SKM-1 (cell line): ENCODE data around the gene MUC2.

Experiments
- DNase-seq: peaks from one replicate; lab custom pipeline; 2025; ENCODE audit not compliant: unreplicated experiment; lab: John Stamatoyannopoulos, UW

MUC2 gene

GRCh38 chr11:1050581-1051355 is 23.9 kb upstream of the MUC2 start:
- no peak for DNase-seq

GRCh38 chr11:1051356-1052132 is 23.1 kb upstream of the MUC2 start:
- DNase-seq, result no peak

DNA sequence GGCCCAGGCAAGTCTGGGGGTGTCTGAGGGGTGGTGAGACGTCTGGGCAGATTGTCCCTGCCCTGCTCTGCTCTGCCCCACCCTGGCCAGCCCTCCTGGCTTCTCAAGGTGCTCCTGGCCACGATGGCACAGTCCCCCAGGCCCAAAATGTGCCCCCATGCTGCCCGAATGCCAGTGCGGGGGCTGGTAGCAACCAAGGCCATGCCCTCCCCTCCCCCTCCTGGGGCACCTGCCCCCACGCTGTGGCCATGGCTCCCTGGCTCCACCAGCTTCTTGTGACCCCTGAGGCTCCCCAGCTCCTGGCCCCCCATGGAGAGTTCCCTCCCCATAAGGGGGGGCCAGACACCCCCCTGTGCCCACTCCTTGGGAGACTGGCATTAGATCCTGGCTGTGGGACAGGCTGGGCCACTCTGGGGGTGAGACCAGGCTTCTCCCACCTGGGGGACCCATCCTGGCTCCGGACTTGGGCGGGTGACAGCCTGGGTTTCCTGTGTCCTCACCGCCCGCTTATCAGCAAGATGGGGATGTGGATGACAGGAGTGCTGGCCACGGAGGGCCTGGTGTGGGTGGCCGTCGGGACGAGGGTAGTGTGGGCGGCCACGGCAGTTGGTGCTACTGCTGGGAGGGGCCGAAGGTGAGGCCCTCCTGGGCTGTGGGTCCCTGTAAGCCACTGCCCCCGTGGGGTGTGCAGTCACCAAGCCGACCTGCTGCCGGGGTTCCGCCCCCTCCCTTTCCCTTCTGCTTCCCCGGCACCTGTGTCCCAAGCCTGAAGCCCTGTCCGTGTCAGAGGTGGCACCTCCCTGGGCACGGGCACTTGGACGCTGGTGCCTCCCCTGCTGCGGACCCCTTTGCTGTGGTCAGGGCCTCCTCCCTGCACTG is 22.3 kb upstream of the MUC2 start:
- no peak for DNase-seq

DNA sequence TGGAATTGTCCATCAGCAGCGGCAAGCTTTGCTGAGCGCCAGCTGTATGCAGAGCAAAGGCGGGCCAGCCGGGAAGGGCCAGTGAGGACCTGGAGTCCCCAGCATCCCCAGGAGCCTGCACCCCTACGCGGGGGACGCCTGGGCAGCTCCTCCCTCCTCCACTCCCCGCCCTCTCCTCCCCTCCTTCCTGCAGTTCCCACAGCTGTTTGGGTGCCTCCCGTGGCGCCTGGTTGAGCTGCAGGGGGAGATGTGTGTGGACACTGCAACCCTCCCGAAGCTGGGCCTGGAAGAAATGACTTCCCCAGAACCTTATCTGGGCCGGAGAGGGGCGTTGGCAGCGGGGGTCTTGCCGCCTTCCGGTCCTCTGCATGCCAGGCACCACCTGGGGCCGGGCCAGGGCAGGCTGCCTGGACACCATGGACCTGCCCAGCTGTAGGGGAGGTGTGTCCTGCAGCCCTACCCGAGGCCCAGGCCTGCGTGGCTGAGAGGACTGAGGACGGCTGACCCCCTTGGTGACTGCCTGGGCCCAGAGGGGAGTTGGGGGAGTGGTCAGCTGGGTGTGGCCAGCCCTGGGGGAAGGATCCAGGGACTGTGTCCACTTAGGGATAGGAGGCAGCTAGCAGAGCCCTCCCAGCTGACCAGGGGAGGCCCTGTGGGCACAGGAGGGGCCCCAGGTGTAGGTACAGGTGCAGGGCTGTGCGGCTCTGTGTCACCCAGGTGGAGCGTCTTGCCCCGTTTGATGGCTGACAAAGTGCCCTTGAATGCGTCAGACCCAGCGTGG is 21.4 kb upstream of the MUC2 start:
- DNase-seq, result no peak

DNA sequence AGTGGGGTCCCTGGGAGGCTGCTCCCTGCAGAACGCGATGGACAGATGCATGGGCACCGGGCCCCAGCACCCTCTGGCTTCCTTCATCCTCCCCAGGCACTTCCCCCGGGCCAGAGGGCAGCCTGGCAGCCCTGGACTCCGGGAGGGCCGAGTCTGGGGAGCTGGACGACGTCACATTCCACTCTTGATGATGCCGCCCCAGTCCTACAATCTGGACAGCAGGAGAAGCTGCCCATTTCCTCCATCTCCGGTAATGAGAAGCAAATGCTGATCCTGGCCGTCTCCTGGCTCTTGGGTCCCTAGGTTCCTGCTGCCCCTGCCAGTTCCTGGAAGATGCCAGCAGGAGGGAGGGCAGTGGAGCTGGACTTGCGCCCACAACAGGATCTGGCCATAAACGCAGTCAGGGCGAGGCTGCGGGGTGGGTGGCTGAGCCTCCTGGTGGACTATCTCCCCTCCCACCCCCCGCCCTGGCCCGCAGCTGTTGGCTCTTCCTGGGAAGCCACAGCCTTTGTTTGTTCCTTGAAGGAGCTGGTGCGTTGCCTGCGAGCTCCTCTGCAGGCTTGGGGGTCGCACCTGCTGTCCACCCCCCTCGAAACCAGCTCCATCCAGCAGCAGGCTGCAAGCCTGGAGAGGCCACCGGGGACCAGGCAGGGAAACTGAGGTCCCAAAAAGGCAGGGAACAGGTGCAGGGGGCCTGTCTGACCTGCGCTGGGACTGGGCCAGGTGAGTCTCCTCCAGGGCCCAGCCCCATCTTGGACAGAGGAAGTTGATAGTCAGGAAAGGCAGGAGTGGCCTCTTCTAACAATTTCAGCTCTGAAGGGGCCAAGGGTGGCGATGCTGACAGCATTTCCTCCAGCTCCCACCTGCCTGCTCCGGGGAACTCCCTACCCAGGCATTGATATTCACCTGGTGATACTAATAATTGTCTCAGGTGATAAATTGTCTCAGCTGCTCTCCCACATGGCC is 20.2 kb upstream of the MUC2 start:
- DNase-seq, result no peak

GRCh38 chr11:1055109-1055703 is 19.5 kb upstream of the MUC2 start:
- DNase-seq, result no peak

DNA sequence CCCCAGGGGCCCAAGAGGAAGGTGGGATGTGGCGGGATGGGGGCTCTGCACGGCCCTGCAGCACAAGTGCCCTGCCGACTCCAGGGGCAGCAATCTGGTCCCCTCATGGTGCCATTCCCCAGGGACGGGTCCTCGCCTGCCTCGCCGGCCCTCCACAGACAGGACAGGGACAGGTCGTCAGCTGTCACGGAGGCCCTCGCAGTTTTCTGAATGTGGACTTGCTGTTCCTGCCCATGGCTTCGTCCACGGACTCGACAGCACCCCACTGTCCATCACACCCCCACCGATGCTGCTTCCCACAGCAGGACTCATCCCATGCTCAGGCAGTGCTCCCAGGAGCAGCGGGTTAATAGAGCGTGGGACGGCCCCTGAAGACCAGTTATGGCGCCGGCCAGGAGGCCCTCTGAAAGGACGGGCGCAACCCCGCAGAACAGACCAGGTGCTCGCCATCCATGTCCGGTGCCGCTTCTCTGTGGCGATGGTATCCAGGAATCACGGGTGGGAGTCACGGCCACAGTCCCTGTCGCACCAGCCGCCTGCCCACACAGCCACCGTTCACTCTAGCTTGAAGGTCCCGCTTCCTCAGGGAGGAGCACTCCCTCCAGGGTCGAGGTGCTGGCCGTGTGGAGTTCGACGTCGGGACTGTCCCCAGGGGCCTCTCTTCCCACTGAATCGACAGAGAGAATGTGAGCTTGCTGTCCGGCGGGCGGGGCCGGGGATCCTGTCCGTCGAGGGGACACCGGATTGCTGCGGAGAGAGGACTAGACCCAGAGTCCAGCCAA is 18.5 kb upstream of the MUC2 start:
- DNase-seq, result no peak

GRCh38 chr11:1057806-1058205 is 16.9 kb upstream of the MUC2 start:
- no peak for DNase-seq

- no peak for DNase-seq
Observed at GRCh38 chr11:1059759-1060158, 14.9 kb upstream of the MUC2 start.

- no peak for DNase-seq
Observed at GRCh38 chr11:1060410-1060809, 14.3 kb upstream of the MUC2 start.

DNA sequence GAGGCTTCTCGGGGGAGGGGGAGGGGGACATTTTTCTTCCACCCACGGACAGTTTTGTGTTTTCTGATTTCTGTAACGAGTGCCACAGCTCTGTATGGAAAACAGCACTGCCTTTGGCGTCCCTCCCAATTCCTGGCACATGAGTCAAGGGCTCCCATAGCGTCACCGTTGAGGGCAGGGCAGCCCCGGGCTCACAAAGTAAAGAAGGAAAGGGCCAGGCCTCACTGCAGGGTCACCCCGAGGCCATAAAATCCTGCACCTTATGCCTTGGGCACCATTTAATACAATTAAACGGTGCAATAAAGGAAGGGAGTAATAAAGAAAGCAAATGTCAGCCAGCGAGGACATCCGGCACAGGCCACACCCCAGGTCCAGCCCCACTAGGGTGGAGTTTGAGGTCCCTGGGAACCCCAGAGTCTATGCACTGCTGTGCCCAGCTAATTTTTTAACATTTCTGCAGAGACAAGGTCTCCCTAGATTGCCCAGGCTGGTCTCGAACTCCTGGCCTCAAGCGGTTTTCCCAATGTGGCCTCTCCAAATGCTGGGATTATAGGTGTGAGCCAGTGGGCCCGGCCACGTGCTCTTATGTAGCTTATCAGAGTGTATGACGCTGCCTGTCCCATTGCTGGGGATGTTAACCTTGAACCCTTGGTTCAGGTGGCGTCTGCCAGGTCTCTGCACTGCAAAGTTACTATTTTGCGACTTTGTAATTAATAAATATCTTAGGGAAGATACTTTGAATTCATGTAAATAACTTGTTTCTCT is 13.6 kb upstream of the MUC2 start:
- DNase-seq, result no peak

- DNase-seq, result no peak
Observed at GRCh38 chr11:1062075-1062820, 12.4 kb upstream of the MUC2 start.

GRCh38 chr11:1064167-1064566 is 10.5 kb upstream of the MUC2 start:
- peak; percentile 26 for DNase-seq

- no peak for DNase-seq
Observed at GRCh38 chr11:1067812-1068496, 6.7 kb upstream of the MUC2 start.

DNA sequence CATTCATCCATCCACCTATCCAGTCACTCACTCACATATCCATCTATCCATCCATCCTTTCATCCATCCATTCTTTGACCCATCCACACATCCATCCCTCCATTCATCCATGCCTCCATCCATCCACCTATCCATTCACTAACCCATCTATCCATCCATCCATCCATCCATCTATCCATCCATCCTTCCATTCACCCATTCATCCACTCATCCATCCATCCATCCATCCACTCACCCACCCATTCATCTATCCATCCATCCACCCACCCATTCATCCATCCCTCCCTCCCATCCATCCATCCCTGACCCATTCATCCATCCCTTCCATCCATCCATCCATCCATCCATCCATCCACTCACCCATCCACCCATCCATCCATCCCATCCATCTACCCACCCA is 4.9 kb upstream of the MUC2 start:
- DNase-seq, result no peak
